GM18507 (cell line): ENCODE measurements around the gene TYRP1.

Experiments used
- DNase-seq: peaks from one replicate; pipeline ENCODE4 v3.0.0; 2011; ENCODE audit warnings: low read depth; ENCODE audit not compliant: insufficient read length; ENCODE audit errors: extremely low spot score
- FAIRE-seq: peaks from 2 replicates; lab custom pipeline; 2011; peaks lifted over from hg19 to GRCh38; lab: Jason Lieb, UNC

TYRP1 gene

GRCh38 chr9:12694013-12694412 lies 828 bp downstream of the TYRP1 start:
- DNase-seq (no peak), FAIRE-seq (no peak)

- DNase-seq (no peak), FAIRE-seq (no peak)
Measured at GRCh38 chr9:12695474-12695873, 2.3 kb downstream of the TYRP1 start.

- DNase-seq (no peak), FAIRE-seq (no peak)
Measured at GRCh38 chr9:12696931-12697622, 3.9 kb downstream of the TYRP1 start.

GRCh38 chr9:12697719-12698118 lies 4.5 kb downstream of the TYRP1 start:
- DNase-seq = no peak
- no peak for FAIRE-seq

- FAIRE-seq (no peak), DNase-seq (no peak)
Measured at GRCh38 chr9:12698266-12698665, 5.1 kb downstream of the TYRP1 start.

- FAIRE-seq = no peak
Measured at GRCh38 chr9:12698986-12699385, 5.8 kb downstream of the TYRP1 start.

GRCh38 chr9:12699529-12699928 lies 6.3 kb downstream of the TYRP1 start:
- DNase-seq (no peak), FAIRE-seq (no peak)

More at GRCh38 chr9:12698986-12699385, 5.8 kb downstream of the TYRP1 start:
- no peak for DNase-seq

- DNase-seq (no peak), FAIRE-seq (no peak)
Measured at GRCh38 chr9:12701126-12701525, 7.9 kb downstream of the TYRP1 start.

GRCh38 chr9:12702160-12702758 lies 9.1 kb downstream of the TYRP1 start:
- FAIRE-seq = no peak
- no peak for DNase-seq

GRCh38 chr9:12703996-12704395 lies 10.8 kb downstream of the TYRP1 start:
- no peak for DNase-seq
- no peak for FAIRE-seq

GRCh38 chr9:12705738-12706391 lies 12.7 kb downstream of the TYRP1 start:
- DNase-seq = no peak
- peak; percentile 38 for FAIRE-seq

GRCh38 chr9:12708562-12709298 lies 15.5 kb downstream of the TYRP1 start:
- DNase-seq (no peak), FAIRE-seq (no peak)

GRCh38 chr9:12712532-12712931 lies 19.3 kb downstream of the TYRP1 start:
- no peak for FAIRE-seq

GRCh38 chr9:12715268-12715667 lies 22.1 kb downstream of the TYRP1 start:
- DNase-seq (no peak), FAIRE-seq (no peak)

More at GRCh38 chr9:12712532-12712931, 19.3 kb downstream of the TYRP1 start:
- DNase-seq = no peak

- no peak for FAIRE-seq
- no peak for DNase-seq
Measured at GRCh38 chr9:12716823-12717600, 23.8 kb downstream of the TYRP1 start.

- DNase-seq (no peak), FAIRE-seq (no peak)
Measured at GRCh38 chr9:12717907-12718306, 24.7 kb downstream of the TYRP1 start.

- FAIRE-seq = no peak
Measured at GRCh38 chr9:12718482-12719026, 25.4 kb downstream of the TYRP1 start.

GRCh38 chr9:12719431-12719830 lies 26.2 kb downstream of the TYRP1 start:
- DNase-seq (no peak), FAIRE-seq (no peak)

More at GRCh38 chr9:12718482-12719026, 25.4 kb downstream of the TYRP1 start:
- DNase-seq = no peak

GRCh38 chr9:12720551-12720950 lies 27.4 kb downstream of the TYRP1 start:
- no peak for FAIRE-seq
- no peak for DNase-seq
